Glutamatergic neuron (in vitro differentiated cells): ENCODE data around the gene TBPL1. TPM values are rescaled to one million over a fixed set of nuclear protein-coding genes. Genes with fewer than 3 reads are reported as not detected.

ENCODE experiments used
- DNase-seq: peaks from one replicate; pipeline ENCODE4 v3.0.0; 2022
- H3K27ac Mint-ChIP-seq: one replicate; pipeline ENCODE4 v1.8.0; 2020; ENCODE audit warnings: mild to moderate bottlenecking, mixed read lengths, inconsistent platforms; ENCODE audit not compliant: unreplicated experiment
- H3K27me3 Mint-ChIP-seq: one replicate; pipeline ENCODE4 v1.8.0; 2020; ENCODE audit warnings: mild to moderate bottlenecking, moderate library complexity, mixed read lengths, inconsistent platforms; ENCODE audit not compliant: unreplicated experiment
- H3K36me3 Mint-ChIP-seq: one replicate; pipeline ENCODE4 v1.8.0; 2020; ENCODE audit warnings: mild to moderate bottlenecking, mixed read lengths, inconsistent platforms; ENCODE audit not compliant: unreplicated experiment
- H3K4me1 Mint-ChIP-seq: one replicate; pipeline ENCODE4 v1.8.0; 2020; ENCODE audit warnings: mild to moderate bottlenecking, low read depth, mixed read lengths, inconsistent platforms; ENCODE audit not compliant: unreplicated experiment
- H3K4me3 Mint-ChIP-seq: one replicate; pipeline ENCODE4 v1.8.0; 2020; ENCODE audit warnings: mild to moderate bottlenecking, mixed read lengths, inconsistent platforms; ENCODE audit not compliant: unreplicated experiment
- H3K9me3 Mint-ChIP-seq: one replicate; pipeline ENCODE4 v1.8.0; 2020; ENCODE audit warnings: mild to moderate bottlenecking, moderate library complexity, mixed read lengths, inconsistent platforms; ENCODE audit not compliant: unreplicated experiment
- total RNA-seq: library from RNA; stranded (reverse); fragmentation: NEBNext Ultra II Directional; extraction: Animal tissue kit (Norgen Biotek cat#: 25700); gene quantifications from one replicate; pipeline ENCODE4 v1.2.1, GENCODE V29; 2021; ENCODE audit not compliant: unreplicated experiment
- TF ChIP-seq, protein P1 (sequence below): fragments of 200-600 bp; sonication (generic); IDR thresholded peaks from one replicate; pipeline ENCODE4 v1.5.0; 2021; ENCODE audit not compliant: partially characterized antibody, unreplicated experiment

TBPL1 gene
- total RNA-seq, 1 donor from 2014 or later: 156 TPM

DNA sequence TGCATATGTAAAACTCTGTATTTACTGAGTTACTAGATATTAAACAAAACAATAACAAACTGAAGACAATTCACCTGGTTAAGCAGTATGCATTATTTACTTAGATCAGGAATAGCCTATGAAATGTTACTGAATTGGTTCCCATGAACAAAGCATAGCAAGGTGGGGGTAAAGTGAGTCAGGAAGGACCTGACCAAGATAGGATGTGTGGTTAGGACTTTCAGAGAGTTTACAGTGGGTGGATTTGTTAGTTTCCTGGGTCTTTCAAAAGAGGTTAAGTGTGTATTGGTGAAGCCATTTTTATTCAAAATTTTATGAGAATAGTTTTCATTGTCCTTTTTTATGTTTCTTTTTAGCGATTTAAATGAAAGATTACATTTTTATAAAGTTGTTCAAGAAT, 32.9 kb downstream of the TBPL1 start:
- Mint-ChIP-seq H3K4me3 (no peak overlapping the region), H3K4me1 (peaks cover 6% of the 10 kb centered on the region), H3K27ac (no peak overlapping the region), H3K27me3 (peaks cover 2% of the 10 kb centered on the region), H3K36me3 (no peaks in the 10 kb centered on the region), H3K9me3 (peaks cover 8% of the 10 kb centered on the region)
- no peak for DNase-seq
- TF ChIP-seq, protein P1, sequence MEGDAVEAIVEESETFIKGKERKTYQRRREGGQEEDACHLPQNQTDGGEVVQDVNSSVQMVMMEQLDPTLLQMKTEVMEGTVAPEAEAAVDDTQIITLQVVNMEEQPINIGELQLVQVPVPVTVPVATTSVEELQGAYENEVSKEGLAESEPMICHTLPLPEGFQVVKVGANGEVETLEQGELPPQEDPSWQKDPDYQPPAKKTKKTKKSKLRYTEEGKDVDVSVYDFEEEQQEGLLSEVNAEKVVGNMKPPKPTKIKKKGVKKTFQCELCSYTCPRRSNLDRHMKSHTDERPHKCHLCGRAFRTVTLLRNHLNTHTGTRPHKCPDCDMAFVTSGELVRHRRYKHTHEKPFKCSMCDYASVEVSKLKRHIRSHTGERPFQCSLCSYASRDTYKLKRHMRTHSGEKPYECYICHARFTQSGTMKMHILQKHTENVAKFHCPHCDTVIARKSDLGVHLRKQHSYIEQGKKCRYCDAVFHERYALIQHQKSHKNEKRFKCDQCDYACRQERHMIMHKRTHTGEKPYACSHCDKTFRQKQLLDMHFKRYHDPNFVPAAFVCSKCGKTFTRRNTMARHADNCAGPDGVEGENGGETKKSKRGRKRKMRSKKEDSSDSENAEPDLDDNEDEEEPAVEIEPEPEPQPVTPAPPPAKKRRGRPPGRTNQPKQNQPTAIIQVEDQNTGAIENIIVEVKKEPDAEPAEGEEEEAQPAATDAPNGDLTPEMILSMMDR: no peak

DNA sequence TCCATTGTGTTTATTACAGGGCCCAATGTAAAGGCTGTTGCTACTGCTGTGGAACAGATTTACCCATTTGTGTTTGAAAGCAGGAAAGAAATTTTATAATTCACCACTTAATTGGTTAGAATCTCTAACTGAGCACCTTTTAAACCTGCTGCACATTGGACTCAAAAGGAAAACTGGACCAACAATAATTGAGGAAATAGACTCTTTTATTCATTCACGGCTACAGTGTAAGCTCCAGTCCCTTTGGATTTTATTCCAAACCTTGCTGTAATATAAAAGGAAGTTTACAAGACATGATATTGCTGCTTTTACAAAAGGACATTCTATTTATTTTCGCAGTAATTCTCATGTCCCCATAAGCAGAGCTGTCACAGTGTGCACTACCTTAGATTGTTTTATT, 33.9 kb downstream of the TBPL1 start:
- TF ChIP-seq, protein P1: no peak
- Mint-ChIP-seq H3K27me3 (peaks cover 2% of the 10 kb centered on the region), H3K27ac (no peak overlapping the region)

DNA sequence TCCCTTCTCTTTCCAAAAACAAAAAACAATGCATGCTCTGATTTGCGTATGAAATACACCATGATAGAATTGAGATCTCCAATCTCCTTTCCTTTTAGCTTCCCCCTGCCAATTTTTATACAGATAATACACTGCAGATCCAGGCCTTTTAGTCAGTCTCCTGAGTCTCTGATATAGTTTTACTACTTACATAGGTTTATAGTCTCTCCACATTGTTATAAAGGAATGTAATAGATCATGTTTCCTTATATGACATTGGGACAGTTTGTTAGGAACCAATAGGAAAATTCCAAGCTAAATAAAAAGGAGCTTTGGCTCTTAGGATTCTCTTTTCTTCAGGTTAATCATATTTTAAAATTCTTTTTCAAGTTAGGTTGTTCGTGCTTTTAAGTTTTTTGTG, 36.5 kb downstream of the TBPL1 start:
- Mint-ChIP-seq H3K9me3 (peaks cover 2% of the 10 kb centered on the region), H3K4me3 (no peak overlapping the region), H3K4me1 (no peaks in the 10 kb centered on the region), H3K27ac (no peak overlapping the region), H3K27me3 (no peaks in the 10 kb centered on the region), H3K36me3 (no peaks in the 10 kb centered on the region)
- no peak for DNase-seq
- TF ChIP-seq, protein P1: no peak

More for the DNA sequence above, 33.9 kb downstream of the TBPL1 start:
- no peak for DNase-seq
- peaks cover under 1% of the 10 kb centered on the region for H3K4me1 Mint-ChIP-seq
- no peak overlapping the region for H3K4me3 Mint-ChIP-seq
- H3K9me3 Mint-ChIP-seq: peaks cover 6% of the 10 kb centered on the region
- H3K36me3 Mint-ChIP-seq: no peaks in the 10 kb centered on the region

DNA sequence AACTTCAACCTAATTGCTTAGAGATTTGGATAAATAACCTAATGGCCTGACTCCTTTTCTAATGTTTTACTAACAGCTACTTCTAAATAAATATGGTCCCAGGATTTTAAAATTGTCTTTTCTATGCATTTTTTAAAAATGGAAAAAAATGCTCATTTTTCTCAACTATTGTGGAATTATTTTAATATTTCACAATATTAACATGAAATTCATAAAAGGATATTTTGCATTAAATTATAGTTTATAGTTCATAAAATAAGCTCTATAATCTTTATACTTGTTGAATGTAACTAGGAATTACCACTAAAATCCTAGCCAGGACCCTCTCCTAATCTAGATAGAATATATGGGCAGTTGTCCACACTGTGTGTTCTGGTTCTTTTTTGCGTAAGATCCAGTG, 37.3 kb downstream of the TBPL1 start:
- Mint-ChIP-seq H3K27me3 (no peaks in the 10 kb centered on the region), H3K36me3 (no peaks in the 10 kb centered on the region), H3K27ac (no peak overlapping the region), H3K4me1 (no peaks in the 10 kb centered on the region), H3K4me3 (no peak overlapping the region), H3K9me3 (peaks cover 2% of the 10 kb centered on the region)
- TF ChIP-seq, protein P1: no peak
- no peak for DNase-seq

DNA sequence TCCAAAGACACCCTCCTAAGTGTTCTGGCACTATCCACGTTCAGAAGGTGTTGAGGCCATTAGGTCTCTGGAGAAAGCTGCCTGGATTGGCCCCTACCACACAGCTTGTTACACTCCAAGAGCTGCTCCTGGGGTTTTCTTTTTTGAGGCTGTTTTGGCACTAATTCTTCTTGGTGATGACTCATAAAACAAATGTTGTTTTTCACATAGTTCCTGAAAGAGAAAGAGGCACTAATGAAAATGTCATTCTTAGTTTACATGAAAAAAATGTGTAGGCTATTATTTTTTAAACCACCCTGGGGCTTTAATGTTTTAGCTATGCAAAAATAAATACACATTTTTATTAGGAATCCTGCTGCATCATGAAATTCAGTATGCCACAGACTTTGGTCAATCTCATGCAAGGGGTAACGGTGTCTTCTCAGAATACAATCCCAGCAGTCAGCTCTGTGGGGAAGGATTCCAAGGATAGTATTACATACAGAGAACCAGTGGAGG, 38.1 kb downstream of the TBPL1 start:
- no peak for DNase-seq
- TF ChIP-seq, protein P1: no peak
- Mint-ChIP-seq H3K9me3 (no peaks in the 10 kb centered on the region), H3K4me3 (no peak overlapping the region), H3K36me3 (no peaks in the 10 kb centered on the region), H3K4me1 (no peaks in the 10 kb centered on the region), H3K27me3 (no peaks in the 10 kb centered on the region), H3K27ac (no peak overlapping the region)
